SK-N-SH treated with all-trans-retinoic acid at 6 μM for 48 hours (cell line): ENCODE measurements around the gene RAD51B.

Experiments
- BACH2 ChIP-seq: fragments of 250-450 bp; sonication (Bioruptor Pico); IDR thresholded peaks from 2 replicates; pipeline ENCODE4 v1.9.0; 2021; ENCODE audit warnings: mild to moderate bottlenecking, borderline replicate concordance
- CSDC2 ChIP-seq: fragments of 250-450 bp; sonication (Bioruptor Pico); IDR thresholded peaks from 2 replicates; pipeline ENCODE4 v1.5.0; 2020; ENCODE audit warnings: mild to moderate bottlenecking, moderate library complexity
- ISL1 ChIP-seq: fragments of 250-450 bp; sonication (Bioruptor Pico); IDR thresholded peaks from 2 replicates; pipeline ENCODE4 v2.1.2; 2022; ENCODE audit warnings: mild to moderate bottlenecking, moderate library complexity
- OSR1 ChIP-seq: fragments of 250-450 bp; sonication (Bioruptor Pico); IDR thresholded peaks from 2 replicates; pipeline ENCODE4 v1.8.0; 2022; ENCODE audit warnings: moderate library complexity, mild to moderate bottlenecking, inconsistent platforms
- PATZ1 ChIP-seq: fragments of 250-450 bp; sonication (Bioruptor Pico); IDR thresholded peaks from 2 replicates; pipeline ENCODE4 v1.8.0; 2020; ENCODE audit warnings: mild to moderate bottlenecking, moderate library complexity, borderline replicate concordance
- RARB ChIP-seq: fragments of 250-450 bp; sonication (Bioruptor Pico); IDR thresholded peaks from 2 replicates; pipeline ENCODE4 v1.8.0; 2021; ENCODE audit warnings: mild to moderate bottlenecking, moderate library complexity
- TSHZ2 ChIP-seq: fragments of 250-450 bp; sonication (Bioruptor Pico); IDR thresholded peaks from 2 replicates; pipeline ENCODE4 v1.5.0; 2020; ENCODE audit warnings: mild to moderate bottlenecking, moderate library complexity
- ZFP3 ChIP-seq: fragments of 250-450 bp; sonication (Bioruptor Pico); IDR thresholded peaks from 2 replicates; pipeline ENCODE4 v1.5.0; 2020; ENCODE audit warnings: mild to moderate bottlenecking, moderate library complexity
- ZNF565 ChIP-seq: fragments of 450-650 bp; formaldehyde crosslinking; conservative IDR thresholded peaks from 2 replicates; pipeline ENCODE4 v1.5.0; 2020; ENCODE audit warnings: low read depth, mild to moderate bottlenecking, moderate library complexity
- ZNF70 ChIP-seq: fragments of 450-650 bp; formaldehyde crosslinking; IDR thresholded peaks from 2 replicates; pipeline ENCODE4 v1.5.0; 2020; ENCODE audit warnings: mild to moderate bottlenecking, moderate library complexity
- ZNF8 ChIP-seq: fragments of 450-650 bp; formaldehyde crosslinking; IDR thresholded peaks from 2 replicates; pipeline ENCODE4 v1.5.0; 2020; ENCODE audit warnings: mild to moderate bottlenecking, moderate library complexity
- TF ChIP-seq, protein P1 (sequence below): fragments of 250-450 bp; sonication (Bioruptor Pico); IDR thresholded peaks from 2 replicates; pipeline ENCODE4 v1.5.1; 2020; ENCODE audit warnings: low read depth, mild to moderate bottlenecking, moderate library complexity

GRCh38 chr14:68198713-68199495, 379.3 kb downstream of the RAD51B start:
- TF ChIP-seq ZNF8 (CRISPR knock-in tag) = no peak
- no peak for TF ChIP-seq ZFP3 (CRISPR knock-in tag)
- no peak for TF ChIP-seq TSHZ2
- no peak for TF ChIP-seq PATZ1 (CRISPR knock-in tag)
- no peak for TF ChIP-seq ISL1 (CRISPR knock-in tag)
- TF ChIP-seq BACH2 = no peak
- TF ChIP-seq ZNF565 = no peak
- TF ChIP-seq, protein P1, sequence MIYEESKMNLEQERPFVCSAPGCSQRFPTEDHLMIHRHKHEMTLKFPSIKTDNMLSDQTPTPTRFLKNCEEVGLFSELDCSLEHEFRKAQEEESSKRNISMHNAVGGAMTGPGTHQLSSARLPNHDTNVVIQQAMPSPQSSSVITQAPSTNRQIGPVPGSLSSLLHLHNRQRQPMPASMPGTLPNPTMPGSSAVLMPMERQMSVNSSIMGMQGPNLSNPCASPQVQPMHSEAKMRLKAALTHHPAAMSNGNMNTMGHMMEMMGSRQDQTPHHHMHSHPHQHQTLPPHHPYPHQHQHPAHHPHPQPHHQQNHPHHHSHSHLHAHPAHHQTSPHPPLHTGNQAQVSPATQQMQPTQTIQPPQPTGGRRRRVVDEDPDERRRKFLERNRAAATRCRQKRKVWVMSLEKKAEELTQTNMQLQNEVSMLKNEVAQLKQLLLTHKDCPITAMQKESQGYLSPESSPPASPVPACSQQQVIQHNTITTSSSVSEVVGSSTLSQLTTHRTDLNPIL (CRISPR knock-in tag) = no peak
- TF ChIP-seq CSDC2 (CRISPR knock-in tag) = no peak
- no peak for TF ChIP-seq ZNF70 (CRISPR knock-in tag)
- TF ChIP-seq OSR1 (CRISPR knock-in tag) = no peak
- TF ChIP-seq RARB = no peak
